Limb (tissue), 2 donors: ENCODE data around the gene MMP24.
"Not testable (repeated sequence)": the region's sequence is repeated elsewhere in the genome, so short reads cannot be mapped to it uniquely, and the experiment has no call there.

ENCODE experiments used
- DNase-seq, 2 donors: peaks; one replicate each; pipeline ENCODE4 v3.0.0-alpha.2; 2016; ENCODE audit errors: extremely low spot score in 2 of 2

The MMP24 gene

DNA sequence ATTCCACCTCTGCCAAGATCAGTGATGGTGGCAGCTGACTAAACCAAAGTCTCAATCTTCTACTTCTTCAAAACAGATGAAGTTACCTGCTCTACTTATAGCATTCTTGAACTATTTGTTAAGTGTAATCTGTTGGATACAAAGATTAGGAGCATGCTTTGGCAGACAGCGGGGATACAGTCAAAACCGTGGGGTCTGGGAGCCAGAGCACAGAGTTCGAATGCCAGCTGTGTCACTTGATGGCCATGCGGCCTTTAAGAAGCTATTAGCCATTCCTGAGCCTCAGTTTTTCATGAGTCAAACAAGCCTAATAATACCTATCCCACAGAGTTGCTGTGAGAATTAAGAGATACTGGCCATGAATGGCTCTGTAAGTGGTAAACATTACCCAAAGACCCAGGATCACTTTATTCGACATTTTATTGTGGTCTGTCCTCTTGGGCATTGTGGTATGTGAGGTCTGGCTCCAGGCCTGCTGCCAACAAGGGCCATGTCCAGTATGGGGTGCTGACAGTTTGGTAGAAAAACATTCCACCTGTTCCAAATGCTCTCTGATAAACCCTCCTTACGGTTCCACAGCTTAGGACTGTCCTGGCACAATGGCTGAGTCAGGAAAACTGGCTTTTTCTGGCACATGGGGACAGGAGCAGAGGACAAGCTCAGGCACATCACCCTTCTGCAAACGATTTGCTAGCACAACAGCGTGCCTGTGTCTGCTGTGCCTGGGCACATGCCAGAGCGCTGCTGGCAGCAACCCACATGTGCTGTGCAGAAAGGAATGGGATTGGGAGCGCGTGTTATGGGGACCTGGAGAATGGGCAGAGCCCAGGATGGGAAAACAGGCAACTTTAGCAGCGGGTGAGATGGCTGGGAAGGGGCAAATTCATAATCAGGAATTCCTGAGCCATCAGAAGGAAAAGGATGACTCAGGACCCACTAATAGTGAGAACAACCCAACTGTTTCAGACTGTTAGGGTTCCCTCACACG, 81.5 kb downstream of the MMP24 start:
- no peak for DNase-seq

- DNase-seq, result no peak
Measured at GRCh38 chr20:35311409-35311808, 84.9 kb downstream of the MMP24 start.

DNA sequence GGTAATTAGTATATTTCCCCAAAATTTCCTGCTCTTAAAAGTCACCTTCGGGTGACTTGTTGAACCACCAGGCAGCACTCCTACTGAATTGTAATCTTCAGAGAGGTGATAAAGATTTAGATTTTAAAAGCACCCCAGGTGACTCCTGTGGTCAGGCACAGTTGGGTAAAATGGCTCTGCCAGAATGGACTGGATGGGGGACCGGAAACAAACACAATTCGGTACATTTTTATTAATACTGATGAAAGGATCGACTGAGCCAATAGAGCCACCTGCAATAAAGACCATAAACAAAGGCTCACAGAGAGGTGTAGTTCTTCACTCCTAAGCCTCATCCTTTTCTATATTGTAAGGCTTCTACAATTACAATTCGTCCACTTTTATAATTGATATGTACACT, 85.3 kb downstream of the MMP24 start:
- no peak for DNase-seq

- DNase-seq, result no peak
Measured at GRCh38 chr20:35312318-35312717, 85.8 kb downstream of the MMP24 start.

DNA sequence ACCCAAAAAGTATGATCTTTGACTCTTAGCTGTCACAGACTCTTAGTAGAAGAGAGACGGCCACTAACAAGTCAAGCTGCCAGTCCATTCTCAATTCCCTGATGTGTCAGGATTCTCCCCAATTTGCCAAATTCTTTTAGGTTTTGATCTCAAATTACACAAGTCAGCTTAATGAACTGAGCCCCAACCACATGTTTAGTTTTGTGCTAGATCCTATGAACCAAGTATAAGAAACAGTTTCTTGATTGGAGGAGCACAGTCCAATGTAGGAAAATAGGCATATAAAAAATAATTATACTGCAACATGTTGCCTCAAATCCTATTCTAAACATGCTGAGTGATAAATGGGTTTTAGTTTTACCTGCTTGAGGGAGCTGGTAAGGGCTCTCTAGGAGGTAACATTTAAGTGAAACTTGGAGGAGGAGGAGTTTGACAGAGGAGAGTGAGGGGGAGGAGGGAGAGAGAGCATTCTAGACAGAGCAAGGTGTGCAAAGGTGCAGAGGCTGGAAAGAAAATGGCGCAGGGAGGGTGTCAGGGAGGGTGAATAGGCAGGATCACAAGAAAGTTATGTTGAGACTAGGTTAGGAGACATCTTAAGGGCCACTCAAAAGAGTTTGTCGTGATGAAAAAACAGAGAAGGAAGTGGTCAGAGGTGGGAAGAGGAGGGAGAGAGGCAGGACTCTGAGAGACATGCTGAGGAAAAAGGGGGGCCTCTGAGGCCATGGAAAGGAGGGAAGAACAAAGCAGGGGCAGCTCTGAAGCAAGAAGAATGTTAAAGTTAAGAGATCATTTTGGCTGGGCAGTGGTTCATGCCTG, 88.5 kb downstream of the MMP24 start:
- DNase-seq, result no peak

GRCh38 chr20:35315632-35316020, 89.1 kb downstream of the MMP24 start:
- DNase-seq, result not testable (repeated sequence)

DNA sequence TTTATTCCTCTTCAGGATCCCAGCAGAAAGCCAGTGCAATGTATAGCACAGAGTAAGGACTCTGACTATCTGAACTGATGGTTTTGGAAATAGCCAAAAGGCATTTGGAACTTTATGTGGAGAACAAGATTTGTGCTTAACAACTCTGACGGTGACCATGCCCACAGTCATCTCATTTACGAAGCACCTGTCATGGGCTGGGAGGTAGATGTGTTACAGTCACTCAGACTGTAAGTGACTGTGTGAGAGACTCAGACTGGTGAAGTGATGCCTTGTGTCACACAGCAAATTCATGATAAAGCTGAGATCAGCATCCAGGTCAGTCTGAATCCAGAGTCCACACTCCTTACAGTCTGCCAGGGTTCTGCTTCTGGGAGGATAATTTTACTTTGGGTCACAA, 89.6 kb downstream of the MMP24 start:
- DNase-seq, result no peak

DNA sequence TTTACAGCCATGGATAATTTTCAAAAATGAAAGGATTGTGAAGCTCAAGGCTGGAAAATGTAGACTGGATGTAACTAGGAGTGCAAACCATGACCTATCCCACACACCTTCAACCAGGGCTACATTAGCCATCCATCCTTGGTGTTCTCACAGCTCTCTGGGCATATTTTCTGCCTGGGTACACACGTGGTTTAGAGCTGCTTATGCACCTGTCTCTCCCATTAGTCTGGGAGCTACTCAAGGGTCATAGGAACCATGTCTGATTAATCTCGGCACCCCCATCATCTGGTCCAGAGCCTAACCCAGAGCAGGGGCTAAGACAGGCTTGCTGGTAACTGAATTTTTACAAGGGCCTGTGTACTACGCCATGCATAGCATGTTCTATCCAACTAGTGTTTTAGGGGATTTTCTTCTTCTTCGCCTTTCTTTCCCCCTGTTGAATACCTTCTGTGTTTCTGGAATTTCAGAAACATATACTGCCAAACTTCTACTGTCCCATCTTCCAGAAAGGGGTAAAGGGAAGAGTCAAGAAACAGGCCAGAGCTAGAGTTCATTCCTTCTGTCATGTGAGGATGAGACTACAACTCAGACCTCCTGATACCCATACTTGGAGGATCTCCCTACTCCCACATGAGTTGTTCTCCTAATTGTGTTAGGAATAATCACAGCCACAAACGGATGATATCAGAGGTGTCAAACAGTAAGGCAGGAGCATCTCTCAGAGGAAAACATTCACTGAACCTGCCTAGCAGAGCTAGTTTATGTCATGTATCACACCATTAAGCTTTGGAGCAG, 91.1 kb downstream of the MMP24 start:
- no peak for DNase-seq

GRCh38 chr20:35318502-35319157, 92.1 kb downstream of the MMP24 start:
- DNase-seq, result no peak

DNA sequence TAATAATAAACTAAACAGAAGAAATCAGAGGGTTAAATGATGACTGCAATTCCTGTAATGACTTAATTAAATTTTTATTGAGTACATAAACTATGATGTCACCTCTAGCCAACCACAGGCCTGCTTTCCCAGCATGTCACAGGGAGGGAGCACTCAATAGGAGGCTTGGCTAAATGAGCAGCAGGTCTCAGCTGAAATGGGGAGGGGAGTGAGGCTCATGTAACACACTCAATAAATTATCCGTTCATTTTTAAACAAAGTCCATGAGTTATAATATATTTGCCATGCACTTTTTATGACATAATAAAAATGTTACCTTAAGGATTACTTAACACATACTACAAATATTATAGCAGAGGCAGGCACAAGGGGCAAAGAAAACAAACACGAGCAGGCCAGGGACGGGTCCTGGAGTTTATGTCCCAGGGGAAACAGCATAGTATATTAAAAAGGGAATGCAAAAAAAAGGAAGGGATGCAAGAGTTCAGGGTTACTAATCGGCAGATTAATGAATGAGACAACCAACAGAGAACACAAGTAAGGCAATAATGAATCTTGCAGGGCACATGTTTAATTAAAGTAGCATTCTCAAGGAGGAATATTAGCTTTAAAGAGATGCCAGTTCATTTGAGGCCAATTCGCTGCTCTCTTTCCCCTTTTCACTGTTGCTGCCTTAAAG, 92.8 kb downstream of the MMP24 start:
- no peak for DNase-seq

GRCh38 chr20:35319871-35320197, 93.3 kb downstream of the MMP24 start:
- no peak for DNase-seq

DNA sequence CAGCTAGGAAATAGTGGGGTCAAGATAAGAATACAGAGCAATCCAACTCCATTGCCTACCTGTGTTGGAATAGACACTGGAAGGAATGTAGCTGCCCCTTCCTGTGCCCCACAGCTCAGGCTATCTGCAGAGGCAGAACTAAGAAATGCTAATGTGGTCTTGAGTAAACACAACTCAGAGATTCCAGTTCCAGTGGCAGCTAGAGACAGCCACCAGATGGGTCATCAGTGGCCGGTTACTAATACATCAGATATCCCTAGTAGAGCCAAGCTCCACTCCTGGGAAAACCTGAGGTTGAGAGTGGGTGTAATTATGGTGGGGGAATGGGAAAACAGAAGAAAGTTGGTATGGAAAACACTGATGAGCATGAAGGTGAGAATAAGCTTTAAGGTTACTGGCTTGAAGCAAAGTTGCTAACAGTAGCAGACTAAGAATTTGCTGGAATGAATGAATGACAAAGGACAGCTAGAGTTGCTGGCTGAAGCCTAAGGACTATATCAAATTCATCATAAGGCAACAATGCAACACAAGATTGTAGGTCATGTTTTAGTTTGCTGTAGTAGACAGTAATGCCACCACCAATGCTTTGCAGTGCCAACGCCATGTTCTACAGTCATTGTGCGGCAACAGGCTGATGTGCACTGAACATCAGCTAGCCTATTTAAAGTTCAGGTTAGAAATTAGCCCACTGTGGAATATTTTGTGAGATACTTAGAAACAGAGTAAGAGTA, 94.1 kb downstream of the MMP24 start:
- no peak for DNase-seq

DNA sequence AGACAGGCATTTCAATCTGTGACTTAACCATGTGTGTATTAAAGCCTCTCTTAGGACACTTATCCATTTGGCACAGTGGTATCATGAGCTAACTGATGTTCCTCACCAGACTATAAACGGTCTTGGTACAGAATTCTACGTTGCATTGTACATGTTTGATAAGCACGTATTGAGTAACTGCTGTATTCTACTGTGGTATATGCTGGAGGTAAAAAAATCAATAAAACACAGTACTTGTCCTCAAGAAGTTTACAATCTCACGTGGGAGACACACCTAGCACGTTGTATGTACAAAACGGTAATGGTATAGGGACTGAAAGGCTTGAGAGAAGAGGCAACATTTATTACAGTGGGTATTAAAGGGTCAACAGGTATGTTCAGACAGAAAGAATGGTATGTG, 98.9 kb downstream of the MMP24 start:
- DNase-seq, result no peak

DNA sequence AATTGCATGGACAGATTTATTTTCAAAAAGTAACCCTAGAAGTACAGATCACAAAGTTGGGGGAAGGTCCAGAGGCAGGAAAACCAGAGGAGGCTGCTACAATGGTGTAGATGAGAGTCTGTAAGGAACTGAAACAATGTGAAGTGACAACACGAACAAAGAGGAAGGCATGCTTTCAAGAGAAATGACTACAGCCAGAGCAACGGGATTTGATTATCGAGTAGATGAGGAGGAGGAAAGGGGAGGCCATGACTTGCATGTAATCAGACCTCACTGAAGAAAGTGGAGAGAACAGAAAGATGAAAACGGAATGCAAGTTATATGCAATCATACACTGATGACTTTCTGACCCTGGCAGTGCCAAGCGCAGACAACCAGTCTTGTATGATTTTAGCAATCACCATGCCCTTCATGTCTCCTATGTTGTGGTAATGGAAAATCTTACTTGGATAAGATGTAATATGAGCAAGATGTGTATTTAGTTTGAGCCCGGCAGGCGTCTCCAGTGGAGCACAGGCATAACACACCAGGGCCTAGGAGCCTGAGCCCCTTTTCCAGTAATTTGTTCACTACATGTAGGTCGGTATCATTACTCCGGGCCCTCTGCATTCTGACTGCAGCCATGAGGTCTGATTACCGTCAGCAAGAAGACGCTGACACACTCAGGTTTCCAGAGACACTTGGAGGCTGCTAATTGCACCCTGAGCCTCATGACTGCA, 99.7 kb downstream of the MMP24 start:
- no peak for DNase-seq
